Liver (tissue), 9 donors: ENCODE results near the gene ZDHHC18. TPM values are rescaled to one million over a fixed set of nuclear protein-coding genes. Genes with fewer than 3 reads are reported as not detected.

Experiments
- DNase-seq: peaks from one replicate; pipeline ENCODE4 v3.0.0-alpha.2; 2017; ENCODE audit warnings: low spot score
- H3K27ac ChIP-seq, 2 donors: one replicate each; pipeline ENCODE4 v1.7.0; 2013; ENCODE audit warnings: inconsistent platforms in 2 of 2, low read length in 2 of 2, control low read depth in 1 of 2, low read depth in 1 of 2, mild to moderate bottlenecking in 1 of 2
- H3K27me3 ChIP-seq, 4 donors: one replicate each; pipeline versions ENCODE4 v1.6.1 to v1.7.0; 2013; ENCODE audit warnings: low read length in 3 of 4, inconsistent platforms in 1 of 4, mild to moderate bottlenecking in 1 of 4, moderate library complexity in 1 of 4; ENCODE audit not compliant: control insufficient read depth in 4 of 4, insufficient read depth in 4 of 4
- H3K36me3 ChIP-seq, 4 donors: one replicate each; pipeline versions ENCODE4 v1.6.1 to v1.7.0; 2013; ENCODE audit warnings: low read length in 3 of 4, mild to moderate bottlenecking in 3 of 4, low read depth in 1 of 4, moderate library complexity in 1 of 4; ENCODE audit not compliant: control insufficient read depth in 4 of 4, insufficient read depth in 3 of 4
- H3K4me1 ChIP-seq, 4 donors: one replicate each; pipeline versions ENCODE4 v1.6.1 to v1.7.0; 2013; ENCODE audit warnings: low read length in 3 of 4, mild to moderate bottlenecking in 3 of 4, moderate library complexity in 1 of 4; ENCODE audit not compliant: control insufficient read depth in 4 of 4, insufficient read depth in 4 of 4
- H3K4me3 ChIP-seq, 3 donors: one replicate each; pipeline versions ENCODE4 v1.6.1 to v1.7.0; 2013; ENCODE audit warnings: low read length in 3 of 3, control low read depth in 1 of 3, low read depth in 1 of 3, mild to moderate bottlenecking in 1 of 3
- H3K9ac ChIP-seq, 2 donors: one replicate each; pipeline ENCODE4 v1.7.0; 2013; ENCODE audit warnings: low read length in 2 of 2, mild to moderate bottlenecking in 2 of 2, moderate library complexity in 2 of 2, control low read depth in 1 of 2, low read depth in 1 of 2
- H3K9me3 ChIP-seq, 4 donors: one replicate each; pipeline versions ENCODE4 v1.6.1 to v1.7.0; 2013; ENCODE audit warnings: low read length in 3 of 4; ENCODE audit not compliant: control insufficient read depth in 4 of 4
- ATF3 ChIP-seq: IDR thresholded peaks from 2 replicates; pipeline ENCODE4 v1.6.1; 2016; ENCODE audit warnings: antibody characterized with exemption
- CTCF ChIP-seq: fragments of 150-350 bp; IDR thresholded peaks from 2 replicates; pipeline ENCODE4 v1.5.1; 2017; ENCODE audit warnings: improper control_type of control experiment, low read depth, low read length; ENCODE audit not compliant: missing input control
- EGR1 ChIP-seq, 2 donors: IDR thresholded peaks; 2 replicates each; pipeline ENCODE4 v1.6.1; 2016 to 2018; ENCODE audit warnings: antibody characterized with exemption in 2 of 2, low read depth in 2 of 2
- FOXA1 ChIP-seq: IDR thresholded peaks from 2 replicates; pipeline ENCODE4 v1.6.1; 2016; ENCODE audit warnings: antibody characterized with exemption
- FOXA2 ChIP-seq: IDR thresholded peaks from 2 replicates; pipeline ENCODE4 v1.6.1; 2016; ENCODE audit warnings: antibody characterized with exemption
- GABPA ChIP-seq, 2 donors: IDR thresholded peaks in 1 of 2; conservative IDR thresholded peaks in 1 of 2; 2 replicates each; pipeline ENCODE4 v1.6.1; 2016; ENCODE audit warnings: antibody characterized with exemption in 2 of 2, mild to moderate bottlenecking in 1 of 2, moderate library complexity in 1 of 2
- HNF4A ChIP-seq, 2 donors: conservative IDR thresholded peaks; 2 replicates each; pipeline ENCODE4 v1.6.1; 2016; ENCODE audit warnings: antibody characterized with exemption in 2 of 2, mild to moderate bottlenecking in 2 of 2
- HNF4G ChIP-seq: IDR thresholded peaks from 2 replicates; pipeline ENCODE4 v1.6.1; 2016; ENCODE audit warnings: antibody characterized with exemption
- JUND ChIP-seq, 2 donors: IDR thresholded peaks; 2 replicates each; pipeline ENCODE4 v1.6.1; 2016; ENCODE audit warnings: antibody characterized with exemption in 2 of 2
- MAX ChIP-seq: IDR thresholded peaks from 2 replicates; pipeline ENCODE4 v1.6.1; 2016; ENCODE audit warnings: antibody characterized with exemption
- NR2F2 ChIP-seq: IDR thresholded peaks from 2 replicates; pipeline ENCODE4 v1.6.1; 2016; ENCODE audit warnings: antibody characterized with exemption
- RAD21 ChIP-seq, 2 donors: IDR thresholded peaks; 2 replicates each; pipeline ENCODE4 v1.6.1; 2016; ENCODE audit warnings: antibody characterized with exemption in 2 of 2, mild to moderate bottlenecking in 2 of 2
- REST ChIP-seq: IDR thresholded peaks from 2 replicates; pipeline ENCODE4 v1.6.1; 2016; ENCODE audit warnings: antibody characterized with exemption, mild to moderate bottlenecking
- RXRA ChIP-seq, 2 donors: IDR thresholded peaks; 2 replicates each; pipeline ENCODE4 v1.6.1; 2017 to 2018; ENCODE audit warnings: antibody characterized with exemption in 2 of 2, mild to moderate bottlenecking in 1 of 2
- SP1 ChIP-seq: IDR thresholded peaks from 2 replicates; pipeline ENCODE4 v1.6.1; 2018; ENCODE audit warnings: antibody characterized with exemption, mild to moderate bottlenecking
- TAF1 ChIP-seq: conservative IDR thresholded peaks from 2 replicates; pipeline ENCODE4 v1.6.1; 2016; ENCODE audit warnings: antibody characterized with exemption, mild to moderate bottlenecking
- YY1 ChIP-seq: IDR thresholded peaks from 2 replicates; pipeline ENCODE4 v1.6.1; 2016; ENCODE audit warnings: antibody characterized with exemption, mild to moderate bottlenecking
- ZBTB33 ChIP-seq: IDR thresholded peaks from 2 replicates; pipeline ENCODE4 v1.6.1; 2016; ENCODE audit warnings: antibody characterized with exemption
- WGBS: extraction: QIAGEN DNeasy Blood & Tissue Kit; methylation state at CpG from one replicate; pipeline ENCODE4 v1.1.7; 2013; 5-methylcytosine and 5-hydroxymethylcytosine counted together
- polyA plus RNA-seq, 2 donors: library from polyadenylated mRNA; stranded (reverse) in 1 of 2; unstranded in 1 of 2; fragments of 200-250 nt in 1 of 2; fragments of >200 nt in 1 of 2; fragmentation: Nextera tagmentation in 1 of 2; extraction: Ambion mirVana in 1 of 2; gene quantifications; one replicate each; pipeline versions ENCODE4 v1.2.1 to v1.2.3, GENCODE V29; 2013 to 2015
- total RNA-seq, 2 donors: library from RNA; depleted of rRNA; stranded (reverse); fragments of >200 nt; gene quantifications; one replicate each; pipeline ENCODE4 v1.2.3, GENCODE V29; 2014
- donor health status: healthy.
- donor health status: healthy.
- donor health status: healthy.
- donor health status: healthy.
- donor health status: healthy.

ZDHHC18 gene
- total and polyA plus RNA-seq, 4 donors: 2.6 to 9.2 (median 7.9) TPM

GRCh38 chr1:26787381-26787705, 39.1 kb upstream of the ZDHHC18 start:
- Histone ChIP-seq H3K9ac (peak overlapping the region; percentile 95 to 99), H3K4me3 (peak overlapping the region; percentile 74 to 94 (median 75)), H3K9me3 (no peaks in the 10 kb centered on the region), H3K27me3 (no peaks in the 10 kb centered on the region), H3K36me3 (no peaks in the 10 kb centered on the region), H3K27ac (peak overlapping the region; percentile 99 to 100), H3K4me1 (peaks cover 13 to 77% (median 49%) of the 10 kb centered on the region in 4 donors)
- under 1% methylated on average over 11 of the region's 11 CpGs for WGBS
- TF ChIP-seq HNF4G (no peak), FOXA2 (no peak), SP1 (no peak), TAF1 (no peak), JUND (IDR thresholded peaks at IDR 0.05) (no peak), NR2F2 (no peak), MAX (no peak), ATF3 (no peak), GABPA (IDR thresholded peaks at IDR 0.05 in 1 of 2, conservative IDR thresholded peaks at IDR 0.05 in 1 of 2) (no peak), HNF4A (conservative IDR thresholded peaks at IDR 0.05) (no peak), FOXA1 (no peak), ZBTB33 (no peak), RXRA (IDR thresholded peaks at IDR 0.05) (no peak), RAD21 (IDR thresholded peaks at IDR 0.05) (no peak), YY1 (no peak), EGR1 (IDR thresholded peaks at IDR 0.05; ENCODE audit: low read depth in 2 of 2) (no peak), REST (no peak), CTCF (no peak)
- no peak for DNase-seq
